Measurements from ENCODE around the gene QARS1. TPM values are rescaled to one million over a fixed set of nuclear protein-coding genes. Genes with fewer than 3 reads are reported as not detected.

Gene QARS1
- total and polyA plus RNA-seq, 2 of the 13 experiments (the other 11 are each of a cell fraction or from before 2014, with no cell fraction given) = 307 to 327 TPM

- 0 out of 2 replicates have a peak, but pooled peaks have one; percentile 2 for TF ChIP-seq MXD1 (CRISPR knock-in tag; IDR thresholded peaks at IDR 0.05)
- no peak for TF ChIP-seq ZNF333 (CRISPR knock-in tag; IDR thresholded peaks at IDR 0.05; ENCODE audit: borderline replicate concordance)
- no peak for TF ChIP-seq ZNF772 (CRISPR knock-in tag; IDR thresholded peaks at IDR 0.05)
- no peak for TF ChIP-seq RCOR2 (CRISPR knock-in tag; IDR thresholded peaks at IDR 0.05)
- TF ChIP-seq ZBTB26 (CRISPR knock-in tag; IDR thresholded peaks at IDR 0.05; ENCODE audit: borderline replicate concordance) = no peak
- no peak for TF ChIP-seq CREB1 (IDR thresholded peaks at IDR 0.05)
- TF ChIP-seq CREB1 (CRISPR knock-in tag; IDR thresholded peaks at IDR 0.05) = no peak
- no peak for TF ChIP-seq ZNF263 (CRISPR knock-in tag; IDR thresholded peaks at IDR 0.05)
- TF ChIP-seq ZMYM2 (CRISPR knock-in tag; IDR thresholded peaks at IDR 0.05) = 0 out of 2 replicates have a peak, but pooled peaks have one; percentile 38
- TF ChIP-seq NONO (IDR thresholded peaks at IDR 0.05) = no peak
- TF ChIP-seq NONO (CRISPR knock-in tag; conservative IDR thresholded peaks at IDR 0.05) = no peak
- no peak for TF ChIP-seq DRAP1 (CRISPR knock-in tag; IDR thresholded peaks at IDR 0.05)
- no peak for TF ChIP-seq YY1 (IDR thresholded peaks at IDR 0.05; ENCODE audit: insufficient read depth, insufficient replicate concordance, low read depth, low read length)
- peak; percentile 19; the same call in 1 of the 2 replicates for TF ChIP-seq ZNF547 (CRISPR knock-in tag; IDR thresholded peaks at IDR 0.05)
- TF ChIP-seq ZNF34 (CRISPR knock-in tag; IDR thresholded peaks at IDR 0.05; ENCODE audit: borderline replicate concordance) = 0 out of 2 replicates have a peak, but pooled peaks have one; percentile 40
These were observed 518 bp downstream of the QARS1 start (continued) for GRCh38 chr3:49104052-49104426.
